ENCODE measurements around the gene PRIM2. TPM values are rescaled to one million over a fixed set of nuclear protein-coding genes. Genes with fewer than 3 reads are reported as not detected.
"Not testable (repeated sequence)": the region's sequence is repeated elsewhere in the genome, so short reads cannot be mapped to it uniquely, and the experiment has no call there.

The PRIM2 gene
- total RNA-seq, 1 experiment from 2014 or later, result 45.2 TPM

DNA sequence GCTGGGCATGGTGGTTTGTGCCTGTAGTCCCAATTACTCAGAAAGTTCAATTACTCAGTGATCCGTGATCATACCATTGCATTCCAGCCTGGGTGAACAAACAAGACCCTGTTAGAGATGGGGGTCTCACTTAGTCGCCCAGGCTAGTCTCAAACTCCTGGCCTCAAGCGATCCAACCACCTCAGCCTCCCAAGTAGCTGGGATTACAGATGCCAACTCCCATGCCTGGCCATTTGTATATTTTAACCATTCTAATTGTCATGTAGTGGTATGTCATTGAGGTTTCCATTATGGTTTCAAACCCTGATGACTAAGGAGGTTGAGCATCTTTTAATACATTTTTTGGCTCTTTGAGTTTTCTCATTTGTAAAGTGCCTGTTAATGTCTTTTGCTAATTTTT lies 58.7 kb downstream of the PRIM2 start:
- POLR2A ChIA-PET (ENCODE audit: low non-redundant PET); intact Hi-C loops (cut with micrococcal nuclease; ENCODE audit: unreplicated experiment); H3K27me3 ChIP-seq (replicated peaks; ENCODE audit: insufficient read depth, low read depth, low read length, poor library complexity); H3K9me3 ChIP-seq (ENCODE audit: low read depth, low read length, poor library complexity, severe bottlenecking); H3K27ac ChIP-seq (ENCODE audit: low read depth, low read length, poor library complexity, severe bottlenecking); BruUV-seq (replicated peaks); H3K4me3 ChIP-seq (ENCODE audit: low read depth, low read length, poor library complexity, severe bottlenecking); H3K36me3 ChIP-seq (ENCODE audit: insufficient read depth, low read length, poor library complexity, severe bottlenecking); H3K4me1 ChIP-seq (ENCODE audit: insufficient read depth, low read length, poor library complexity, severe bottlenecking); CTCF ChIA-PET; DNase-seq (ENCODE audit: low spot score): not testable (repeated sequence)

DNA sequence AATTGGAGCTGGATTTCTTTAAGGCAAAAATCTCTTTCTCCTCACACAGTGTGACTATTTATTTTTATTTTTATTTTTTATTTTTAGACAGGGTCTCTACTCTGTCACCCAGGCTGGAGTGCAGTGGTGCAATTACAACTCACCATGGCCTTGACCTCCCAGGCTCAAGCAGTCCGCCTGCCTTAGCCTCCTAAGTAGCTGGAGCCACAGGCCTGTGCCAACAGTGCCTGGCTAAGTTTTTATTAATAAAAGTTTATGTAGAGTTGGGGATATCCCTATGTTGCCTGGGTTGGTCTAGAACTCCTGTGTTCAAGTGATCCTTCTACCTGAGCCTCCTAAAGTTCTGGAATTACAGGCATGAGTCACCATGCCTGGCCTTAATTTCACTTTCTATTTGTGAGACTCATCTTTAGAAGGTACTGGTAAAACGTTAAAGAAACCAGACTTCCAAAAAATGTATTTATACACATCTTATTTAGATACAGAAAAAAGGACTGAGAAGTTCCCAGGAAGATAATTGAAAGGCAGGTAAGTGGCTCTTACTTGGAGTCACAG lies 71.7 kb downstream of the PRIM2 start:
- H3K36me3 ChIP-seq (ENCODE audit: insufficient read depth, low read length, poor library complexity, severe bottlenecking); intact Hi-C loops (cut with micrococcal nuclease; ENCODE audit: unreplicated experiment); BruUV-seq (replicated peaks); POLR2A ChIA-PET (ENCODE audit: low non-redundant PET); H3K4me3 ChIP-seq (ENCODE audit: low read depth, low read length, poor library complexity, severe bottlenecking); CTCF ChIA-PET; H3K9me3 ChIP-seq (ENCODE audit: low read depth, low read length, poor library complexity, severe bottlenecking); H3K4me1 ChIP-seq (ENCODE audit: insufficient read depth, low read length, poor library complexity, severe bottlenecking); DNase-seq (ENCODE audit: low spot score); H3K27me3 ChIP-seq (replicated peaks; ENCODE audit: insufficient read depth, low read depth, low read length, poor library complexity); H3K27ac ChIP-seq (ENCODE audit: low read depth, low read length, poor library complexity, severe bottlenecking): not testable (repeated sequence)

DNA sequence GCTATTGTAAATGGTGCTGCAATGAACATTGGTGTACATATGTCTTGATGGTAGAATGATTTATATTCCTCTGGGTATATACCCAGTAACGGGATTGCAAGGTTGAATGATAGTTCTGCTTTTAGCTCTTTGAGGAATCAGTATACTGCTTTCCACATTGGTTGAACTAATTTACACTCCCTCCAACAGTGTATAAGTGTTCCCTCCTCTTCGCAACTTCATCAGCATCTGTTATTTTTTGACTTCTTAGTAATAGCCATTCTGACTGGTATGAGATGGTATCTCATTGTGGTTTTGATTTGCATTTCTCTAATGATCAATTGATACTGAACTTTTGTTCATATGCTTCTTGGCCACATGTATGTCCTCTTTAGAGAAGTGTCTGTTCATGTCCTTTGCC lies 73.4 kb downstream of the PRIM2 start:
- CTCF ChIA-PET, result not testable (repeated sequence)

DNA sequence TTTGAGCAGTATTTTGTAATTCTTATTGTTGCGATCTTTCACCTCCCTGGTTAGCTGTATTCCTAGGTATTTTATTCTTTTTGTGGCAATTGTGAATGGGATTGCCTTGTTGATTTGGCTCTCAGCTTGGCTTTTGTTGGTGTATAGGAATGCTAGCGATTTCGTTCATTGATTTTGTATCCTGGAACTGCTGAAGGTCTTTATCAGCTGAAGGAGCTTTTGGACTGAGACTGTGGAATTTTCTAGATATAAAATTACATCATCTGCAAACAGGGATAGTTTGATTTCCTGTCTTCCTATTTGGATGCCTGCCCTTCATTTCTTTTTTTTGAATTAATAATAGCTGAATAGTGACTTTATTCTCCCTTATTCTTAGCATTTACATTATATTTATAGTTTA lies 74.6 kb downstream of the PRIM2 start:
- H3K4me3 ChIP-seq (ENCODE audit: low read depth, low read length, poor library complexity, severe bottlenecking); CTCF ChIA-PET; H3K27ac ChIP-seq (ENCODE audit: low read depth, low read length, poor library complexity, severe bottlenecking); BruUV-seq (replicated peaks); H3K27me3 ChIP-seq (replicated peaks; ENCODE audit: insufficient read depth, low read depth, low read length, poor library complexity); intact Hi-C loops (cut with micrococcal nuclease; ENCODE audit: unreplicated experiment); H3K4me1 ChIP-seq (ENCODE audit: insufficient read depth, low read length, poor library complexity, severe bottlenecking); H3K9me3 ChIP-seq (ENCODE audit: low read depth, low read length, poor library complexity, severe bottlenecking); DNase-seq (ENCODE audit: low spot score); POLR2A ChIA-PET (ENCODE audit: low non-redundant PET); H3K36me3 ChIP-seq (ENCODE audit: insufficient read depth, low read length, poor library complexity, severe bottlenecking): not testable (repeated sequence)

More for the DNA sequence above, 73.4 kb downstream of the PRIM2 start:
- H3K27ac ChIP-seq (ENCODE audit: low read depth, low read length, poor library complexity, severe bottlenecking); POLR2A ChIA-PET (ENCODE audit: low non-redundant PET); DNase-seq (ENCODE audit: low spot score); H3K4me1 ChIP-seq (ENCODE audit: insufficient read depth, low read length, poor library complexity, severe bottlenecking); intact Hi-C loops (cut with micrococcal nuclease; ENCODE audit: unreplicated experiment); BruUV-seq (replicated peaks); H3K9me3 ChIP-seq (ENCODE audit: low read depth, low read length, poor library complexity, severe bottlenecking); H3K36me3 ChIP-seq (ENCODE audit: insufficient read depth, low read length, poor library complexity, severe bottlenecking); H3K27me3 ChIP-seq (replicated peaks; ENCODE audit: insufficient read depth, low read depth, low read length, poor library complexity); H3K4me3 ChIP-seq (ENCODE audit: low read depth, low read length, poor library complexity, severe bottlenecking): not testable (repeated sequence)

DNA sequence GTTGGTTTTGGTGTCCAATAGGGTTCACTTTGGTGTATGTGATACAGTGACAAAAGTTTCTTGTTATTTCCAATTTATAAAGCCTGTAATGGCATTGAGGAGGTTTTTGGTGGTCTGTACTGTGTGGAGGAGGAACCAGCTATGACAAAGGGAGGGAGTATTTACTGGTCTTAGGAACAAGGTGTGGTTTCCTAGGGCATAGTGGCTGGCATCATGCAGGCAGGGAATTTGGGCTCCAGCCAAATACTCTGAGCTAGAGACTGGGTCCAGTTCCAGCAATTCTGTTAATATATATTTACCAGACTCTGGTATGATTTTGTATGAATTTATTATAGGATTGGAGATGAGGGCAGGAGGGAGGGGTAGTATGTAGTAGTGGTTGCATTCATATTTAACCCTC lies 101.9 kb downstream of the PRIM2 start:
- H3K27me3 ChIP-seq (replicated peaks; ENCODE audit: insufficient read depth, low read depth, low read length, poor library complexity); H3K9me3 ChIP-seq (ENCODE audit: low read depth, low read length, poor library complexity, severe bottlenecking); H3K36me3 ChIP-seq (ENCODE audit: insufficient read depth, low read length, poor library complexity, severe bottlenecking); DNase-seq (ENCODE audit: low spot score); H3K4me1 ChIP-seq (ENCODE audit: insufficient read depth, low read length, poor library complexity, severe bottlenecking); BruUV-seq (replicated peaks); H3K27ac ChIP-seq (ENCODE audit: low read depth, low read length, poor library complexity, severe bottlenecking); CTCF ChIA-PET; intact Hi-C loops (cut with micrococcal nuclease; ENCODE audit: unreplicated experiment); POLR2A ChIA-PET (ENCODE audit: low non-redundant PET); H3K4me3 ChIP-seq (ENCODE audit: low read depth, low read length, poor library complexity, severe bottlenecking): not testable (repeated sequence)

DNA sequence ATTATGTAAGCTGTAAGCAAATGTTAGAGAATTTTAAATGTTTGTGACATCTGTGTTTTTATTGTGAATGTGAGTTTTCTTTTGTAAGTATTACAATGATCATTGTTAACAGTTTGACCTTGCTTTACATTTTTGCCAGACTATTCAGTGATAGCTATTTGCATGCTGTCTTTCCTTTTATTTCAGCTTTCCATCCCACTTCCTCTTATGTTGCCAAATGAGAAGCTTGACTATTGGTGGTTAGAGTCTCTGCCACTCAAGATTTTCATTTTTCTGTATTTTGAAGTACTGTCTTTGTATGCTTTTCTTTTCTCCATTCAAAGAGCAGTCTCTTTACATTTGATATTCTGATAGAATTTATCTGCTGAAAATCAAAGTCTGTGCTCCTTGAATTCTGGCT lies 104.1 kb downstream of the PRIM2 start:
- Histone ChIP-seq H3K36me3 (ENCODE audit: insufficient read depth, low read length, poor library complexity, severe bottlenecking) (no peaks in the 10 kb centered on the region), H3K27me3 (replicated peaks; ENCODE audit: insufficient read depth, low read depth, low read length, poor library complexity) (no peaks in the 10 kb centered on the region), H3K9me3 (ENCODE audit: low read depth, low read length, poor library complexity, severe bottlenecking) (no peaks in the 10 kb centered on the region), H3K4me1 (ENCODE audit: insufficient read depth, low read length, poor library complexity, severe bottlenecking) (peaks cover 5% of the 10 kb centered on the region), H3K27ac (ENCODE audit: low read depth, low read length, poor library complexity, severe bottlenecking) (no peak overlapping the region), H3K4me3 (ENCODE audit: low read depth, low read length, poor library complexity, severe bottlenecking) (no peak overlapping the region)
- ChIA-PET CTCF (no interaction called here), POLR2A (ENCODE audit: low non-redundant PET) (no interaction called here)
- DNase-seq (ENCODE audit: low spot score), result no peak
- no TSS peak for BruUV-seq (replicated peaks)
- TF ChIP-seq, protein P1, sequence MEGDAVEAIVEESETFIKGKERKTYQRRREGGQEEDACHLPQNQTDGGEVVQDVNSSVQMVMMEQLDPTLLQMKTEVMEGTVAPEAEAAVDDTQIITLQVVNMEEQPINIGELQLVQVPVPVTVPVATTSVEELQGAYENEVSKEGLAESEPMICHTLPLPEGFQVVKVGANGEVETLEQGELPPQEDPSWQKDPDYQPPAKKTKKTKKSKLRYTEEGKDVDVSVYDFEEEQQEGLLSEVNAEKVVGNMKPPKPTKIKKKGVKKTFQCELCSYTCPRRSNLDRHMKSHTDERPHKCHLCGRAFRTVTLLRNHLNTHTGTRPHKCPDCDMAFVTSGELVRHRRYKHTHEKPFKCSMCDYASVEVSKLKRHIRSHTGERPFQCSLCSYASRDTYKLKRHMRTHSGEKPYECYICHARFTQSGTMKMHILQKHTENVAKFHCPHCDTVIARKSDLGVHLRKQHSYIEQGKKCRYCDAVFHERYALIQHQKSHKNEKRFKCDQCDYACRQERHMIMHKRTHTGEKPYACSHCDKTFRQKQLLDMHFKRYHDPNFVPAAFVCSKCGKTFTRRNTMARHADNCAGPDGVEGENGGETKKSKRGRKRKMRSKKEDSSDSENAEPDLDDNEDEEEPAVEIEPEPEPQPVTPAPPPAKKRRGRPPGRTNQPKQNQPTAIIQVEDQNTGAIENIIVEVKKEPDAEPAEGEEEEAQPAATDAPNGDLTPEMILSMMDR (conservative IDR thresholded peaks at IDR 0.05; ENCODE audit: low read depth, low read length), result no peak
- TF ChIP-seq EZH2 (IDR thresholded peaks at IDR 0.05; ENCODE audit: borderline replicate concordance, low read depth, low read length, poor library complexity, severe bottlenecking), result no peak
- intact Hi-C loops (cut with micrococcal nuclease; ENCODE audit: unreplicated experiment), result no loop called here
